ENCODE results near the gene ARHGAP10.

ARHGAP10 gene

DNA sequence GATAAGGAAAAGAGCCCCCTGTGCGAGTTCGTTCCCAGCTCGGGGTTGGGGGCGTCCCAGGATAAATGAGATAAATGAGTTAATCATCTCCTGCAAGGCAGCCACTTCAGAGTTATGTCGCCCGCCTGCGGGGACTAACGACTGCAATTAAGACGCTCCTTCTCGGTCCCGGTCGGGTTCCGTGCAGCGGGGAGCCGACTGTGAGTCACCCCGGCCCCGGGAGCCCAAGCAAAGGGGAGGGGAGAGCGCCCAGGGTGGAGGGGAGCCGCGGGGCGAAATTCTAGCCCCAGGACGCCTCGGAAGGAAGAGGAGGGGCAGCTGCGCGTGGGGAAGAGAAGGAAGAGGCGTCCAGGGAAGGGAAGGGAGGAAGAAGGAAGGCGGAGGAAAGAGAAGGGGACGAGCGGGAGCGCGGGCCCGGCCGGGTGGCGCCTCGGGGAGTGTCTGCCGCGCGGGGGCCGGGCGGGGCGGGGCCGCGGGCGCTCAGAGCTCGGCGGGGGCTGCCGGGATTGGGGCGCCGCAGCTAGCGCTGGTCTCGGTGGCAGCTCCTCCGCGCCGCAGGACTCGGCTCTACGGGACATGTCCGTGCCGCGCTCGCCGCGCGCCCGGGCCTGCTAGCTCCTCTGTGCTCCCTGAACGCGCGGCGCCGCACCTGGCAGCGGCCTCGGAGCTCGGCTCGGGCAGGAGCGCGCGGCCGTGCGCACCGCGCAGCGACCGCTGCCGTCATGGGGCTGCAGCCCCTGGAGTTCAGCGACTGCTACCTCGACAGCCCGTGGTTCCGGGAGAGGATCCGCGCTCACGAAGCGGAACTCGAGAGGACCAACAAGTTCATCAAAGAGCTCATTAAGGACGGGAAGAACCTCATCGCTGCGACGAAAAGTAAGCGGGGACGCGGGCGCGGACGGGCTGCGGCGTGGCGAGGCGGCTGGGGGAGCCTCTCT lies at the start of gene ARHGAP10:
Gene ARHGAP10, plus strand, starts transcription at position 509 of the 938 bp plus-strand sequence. Its CDS starts 214 bp downstream, at position 723.
- DNase-seq (ENCODE audit: low spot score), result peak; percentile 84

DNA sequence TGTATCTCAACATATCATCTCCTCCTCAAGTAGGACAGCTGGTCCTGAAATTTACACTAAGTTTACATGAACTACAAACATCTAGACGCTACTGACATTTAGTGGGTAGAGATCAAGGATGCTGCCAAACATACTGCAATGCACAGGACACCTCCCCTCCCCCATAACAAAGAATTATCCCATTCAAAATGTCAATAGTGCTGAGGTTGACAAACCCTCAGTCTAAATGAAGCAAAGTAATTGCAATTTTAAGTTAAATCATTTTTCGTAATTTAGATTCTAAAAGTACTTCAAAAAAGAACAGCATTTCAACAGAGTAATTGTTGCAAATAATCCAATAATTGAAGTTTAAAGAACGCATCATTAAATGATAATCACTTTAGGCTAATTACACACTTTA lies 49.1 kb upstream of the ARHGAP10 start:
- DNase-seq (ENCODE audit: low spot score), result no peak

GRCh38 chr4:147683188-147683591 lies 48.7 kb upstream of the ARHGAP10 start:
- DNase-seq (ENCODE audit: low spot score), result no peak

DNA sequence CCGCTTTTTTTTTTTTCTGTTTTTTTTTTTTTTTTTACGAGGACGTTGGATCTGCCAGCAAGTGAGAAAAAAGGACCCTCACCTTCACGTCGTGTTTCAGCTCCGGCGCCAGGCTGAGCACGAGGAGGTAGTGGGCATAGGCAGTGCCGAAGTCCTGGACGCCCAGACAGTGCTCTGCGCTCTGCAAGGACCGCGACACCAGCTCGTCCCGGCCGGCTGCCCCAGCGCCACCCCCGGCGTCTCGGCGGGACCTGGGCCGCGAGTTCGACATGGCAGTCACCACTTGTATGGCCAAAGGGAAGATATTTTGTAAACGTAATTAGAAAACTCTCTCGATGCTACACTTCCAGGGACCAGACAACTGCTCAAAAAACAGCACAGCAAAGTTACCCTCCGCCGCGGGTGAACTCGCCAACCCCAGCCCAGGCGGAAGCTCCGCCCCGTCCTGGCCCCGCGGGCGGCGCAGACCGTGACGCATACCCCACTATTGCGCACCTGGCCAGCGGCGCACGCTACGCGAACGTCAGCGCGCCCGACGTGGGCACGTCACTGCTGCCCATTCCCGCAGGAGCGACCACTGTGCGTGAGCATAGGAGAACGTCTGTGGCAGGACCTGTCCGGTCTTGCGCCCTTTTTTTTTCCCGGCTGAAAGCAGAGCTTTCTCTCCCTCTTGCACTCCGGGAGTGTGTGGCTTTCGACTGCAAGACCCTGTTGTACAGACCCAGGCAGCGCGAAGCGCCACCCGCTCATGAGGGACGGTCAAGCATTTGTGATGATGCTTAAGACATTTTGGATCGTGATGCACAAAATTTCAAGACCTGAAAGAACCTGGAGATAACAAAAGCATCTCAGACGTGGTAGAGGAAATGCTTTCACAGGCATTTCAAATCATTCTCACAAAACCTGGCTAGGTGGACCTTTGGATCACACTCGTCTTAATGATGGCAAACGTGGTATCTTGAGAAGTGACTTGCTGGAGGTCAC lies 47.9 kb upstream of the ARHGAP10 start, which contains the start of gene PRMT9:
Gene PRMT9, minus strand, starts transcription at position 447 of the 984 bp plus-strand sequence. Its CDS starts 176 bp downstream, at position 271.
- DNase-seq (ENCODE audit: low spot score), result peak; percentile 95

DNA sequence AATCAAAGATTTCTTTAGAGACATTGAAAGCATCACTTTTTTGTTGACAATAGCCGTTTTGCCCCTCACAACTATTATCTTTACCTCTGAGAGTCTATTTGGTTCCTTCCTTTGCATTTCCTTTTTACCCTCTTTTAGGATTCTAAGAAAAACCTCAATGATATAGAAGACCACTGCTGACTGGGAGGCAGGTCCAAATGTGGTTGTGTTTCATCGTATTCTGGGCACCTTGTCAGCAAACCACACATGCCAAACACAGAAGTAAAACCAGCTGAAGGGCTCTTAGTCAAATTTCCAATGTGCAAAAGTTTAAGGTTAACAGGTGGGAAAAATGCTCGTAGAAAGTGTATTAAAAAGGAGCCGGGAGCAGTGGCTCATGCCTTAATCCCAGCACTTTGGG lies 42.8 kb upstream of the ARHGAP10 start:
- DNase-seq (ENCODE audit: low spot score), result no peak

DNA sequence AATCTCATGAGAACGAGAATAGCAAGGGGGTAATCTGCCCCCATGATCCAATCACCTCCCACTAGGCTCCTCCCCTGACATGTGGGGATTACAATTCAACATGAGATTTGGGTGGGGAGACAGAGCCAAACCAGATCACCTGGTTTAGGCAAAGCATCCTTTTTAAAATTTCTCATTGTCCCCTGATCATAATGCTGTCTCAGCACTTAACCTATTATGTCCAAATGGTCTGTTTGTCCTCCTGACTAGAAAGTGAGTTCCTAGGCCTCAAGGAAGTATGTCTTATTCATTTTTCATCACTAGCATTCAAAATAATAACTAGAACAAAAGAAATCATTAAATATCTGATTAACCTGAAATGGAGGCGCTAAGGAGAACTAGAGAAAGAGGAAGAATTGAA lies 40.1 kb upstream of the ARHGAP10 start:
- DNase-seq (ENCODE audit: low spot score), result no peak

DNA sequence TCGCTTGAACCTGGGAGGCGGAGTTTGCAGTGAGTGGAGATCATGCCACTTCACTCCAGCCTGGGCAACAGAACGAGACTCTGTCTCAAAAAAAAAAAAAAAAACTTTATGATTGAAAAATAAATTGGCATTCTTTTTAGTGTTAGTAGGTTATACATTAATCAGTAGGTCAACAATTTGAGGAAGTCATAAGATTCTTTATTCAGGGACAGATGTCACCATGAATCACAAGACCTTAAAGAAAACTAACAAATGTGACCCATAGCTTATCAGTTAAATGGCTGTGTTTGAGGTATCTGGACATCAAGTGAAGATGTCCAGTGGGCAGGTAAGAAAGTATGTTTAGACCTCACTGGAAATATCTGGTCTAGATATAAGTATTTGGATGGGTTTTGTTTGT lies 38.7 kb upstream of the ARHGAP10 start:
- no peak for DNase-seq (ENCODE audit: low spot score)

DNA sequence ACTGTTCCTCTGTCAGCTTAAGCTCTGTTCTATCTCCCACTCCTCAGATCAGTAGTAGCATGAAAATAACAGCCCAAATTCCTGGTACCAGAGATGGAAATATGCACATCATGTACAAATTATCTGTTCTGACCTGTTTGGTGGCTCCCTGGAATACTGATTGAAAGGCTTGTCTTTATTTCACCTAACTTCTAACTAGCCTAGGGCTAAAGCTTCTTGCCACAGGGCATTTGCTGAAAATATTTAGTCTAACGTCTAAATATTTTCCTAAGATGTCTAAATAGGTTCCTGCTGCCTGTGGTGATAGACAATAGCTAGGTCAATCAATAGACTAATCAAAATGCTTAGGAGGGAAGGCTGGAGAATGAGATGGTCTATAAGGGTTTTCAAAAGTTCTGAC lies 35.0 kb upstream of the ARHGAP10 start:
- no peak for DNase-seq (ENCODE audit: low spot score)

- no peak for DNase-seq (ENCODE audit: low spot score)
These were observed 27.0 kb upstream of the ARHGAP10 start for GRCh38 chr4:147704846-147705245.

- DNase-seq (ENCODE audit: low spot score), result no peak
These were observed 23.8 kb upstream of the ARHGAP10 start for GRCh38 chr4:147707892-147708672.

DNA sequence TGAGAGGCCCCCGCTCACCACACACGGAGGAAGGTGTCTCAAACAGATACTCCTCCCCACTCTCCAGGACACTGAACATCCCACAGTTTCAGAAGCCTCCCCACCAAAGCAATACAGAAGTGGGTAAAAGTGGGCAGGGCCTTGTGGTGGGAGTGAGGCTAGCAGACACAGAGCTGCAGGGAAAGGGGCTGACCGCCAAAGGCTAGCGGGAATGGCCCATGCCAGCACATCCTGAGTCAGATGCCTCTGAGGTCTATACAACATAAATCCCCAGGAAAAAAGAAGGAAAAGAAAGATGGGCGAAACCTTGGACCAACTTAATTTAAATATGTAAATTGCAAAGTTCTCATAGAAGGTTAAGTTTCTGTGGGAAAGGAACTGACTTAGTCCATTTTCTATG lies 21.9 kb upstream of the ARHGAP10 start:
- no peak for DNase-seq (ENCODE audit: low spot score)

DNA sequence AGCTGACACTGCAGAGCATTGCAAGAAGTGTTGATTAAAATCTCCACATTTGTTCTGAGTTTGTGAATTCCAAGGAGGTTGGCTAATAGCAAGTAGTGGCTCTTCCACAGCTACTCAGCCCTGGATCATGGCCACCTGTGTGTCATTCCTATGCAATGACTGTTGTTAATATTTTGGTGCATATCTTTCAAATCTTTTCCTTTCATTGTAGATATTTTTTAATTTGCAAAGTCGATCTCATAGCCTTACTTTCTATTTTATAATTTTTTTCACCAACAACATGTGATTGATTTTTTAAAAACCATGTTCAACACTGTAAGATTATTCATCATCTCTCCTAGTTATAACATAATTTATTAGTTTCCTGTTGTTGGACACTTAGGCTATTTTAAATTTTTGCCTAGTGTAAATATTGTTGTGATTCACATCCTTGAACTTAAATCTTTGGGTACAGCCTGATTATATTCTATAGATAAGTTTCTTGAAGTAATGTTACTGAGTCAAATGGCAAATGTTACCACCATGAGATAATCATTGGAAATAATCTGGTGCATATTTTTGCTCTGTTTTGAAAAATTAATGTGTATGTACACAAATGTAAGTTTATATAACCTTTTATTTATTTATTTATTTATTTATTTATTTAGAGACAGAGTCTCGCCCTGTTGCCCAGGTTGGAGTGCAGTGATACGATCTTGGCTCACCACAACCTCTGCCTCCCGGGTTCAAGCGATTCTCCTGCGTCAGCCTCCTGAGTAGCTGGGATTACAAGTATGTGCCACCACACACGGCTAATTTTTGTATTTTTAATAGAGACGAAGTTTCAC lies 17.1 kb upstream of the ARHGAP10 start:
- DNase-seq (ENCODE audit: low spot score), result no peak

GRCh38 chr4:147717878-147718277 lies 14.0 kb upstream of the ARHGAP10 start:
- no peak for DNase-seq (ENCODE audit: low spot score)

- DNase-seq (ENCODE audit: low spot score), result no peak
These were observed 8.6 kb upstream of the ARHGAP10 start for GRCh38 chr4:147723326-147723725.

DNA sequence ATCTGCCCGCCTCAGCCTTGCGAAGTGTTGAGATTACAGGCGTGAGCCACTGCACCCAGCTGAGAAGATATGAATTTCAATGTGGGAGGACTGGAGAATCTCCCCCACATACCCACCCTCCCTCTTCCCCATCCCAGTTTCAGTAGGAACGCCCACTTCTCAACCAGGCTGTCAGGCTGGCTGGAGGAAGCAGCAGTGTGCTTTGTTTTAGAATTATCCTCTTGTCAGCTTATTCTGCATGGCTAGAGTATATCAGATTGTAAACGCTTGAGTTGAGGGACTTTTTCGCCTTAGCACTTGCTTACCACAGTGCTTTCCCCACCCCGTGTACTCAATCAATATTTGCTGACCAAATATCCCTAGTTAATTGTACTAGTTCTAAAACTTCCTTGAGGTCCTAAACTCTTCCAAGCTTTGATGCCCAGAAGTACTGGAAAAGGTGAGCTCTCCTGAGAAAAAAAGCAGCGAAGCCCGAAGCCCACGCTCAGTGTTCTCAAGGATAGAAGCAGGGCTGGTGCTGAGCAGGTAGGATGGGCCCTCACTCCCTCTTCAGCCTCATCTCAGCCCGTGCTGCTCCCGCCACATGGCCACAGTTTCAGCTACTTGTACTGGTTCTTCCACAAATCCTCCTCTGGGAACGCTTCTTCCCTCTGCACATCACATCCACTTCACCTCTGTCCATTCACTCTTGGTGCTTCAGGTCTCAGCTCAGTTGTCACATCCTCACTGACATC lies 7.3 kb upstream of the ARHGAP10 start:
- no peak for DNase-seq (ENCODE audit: low spot score)

GRCh38 chr4:147725673-147726072 lies 6.2 kb upstream of the ARHGAP10 start:
- DNase-seq (ENCODE audit: low spot score), result no peak

DNA sequence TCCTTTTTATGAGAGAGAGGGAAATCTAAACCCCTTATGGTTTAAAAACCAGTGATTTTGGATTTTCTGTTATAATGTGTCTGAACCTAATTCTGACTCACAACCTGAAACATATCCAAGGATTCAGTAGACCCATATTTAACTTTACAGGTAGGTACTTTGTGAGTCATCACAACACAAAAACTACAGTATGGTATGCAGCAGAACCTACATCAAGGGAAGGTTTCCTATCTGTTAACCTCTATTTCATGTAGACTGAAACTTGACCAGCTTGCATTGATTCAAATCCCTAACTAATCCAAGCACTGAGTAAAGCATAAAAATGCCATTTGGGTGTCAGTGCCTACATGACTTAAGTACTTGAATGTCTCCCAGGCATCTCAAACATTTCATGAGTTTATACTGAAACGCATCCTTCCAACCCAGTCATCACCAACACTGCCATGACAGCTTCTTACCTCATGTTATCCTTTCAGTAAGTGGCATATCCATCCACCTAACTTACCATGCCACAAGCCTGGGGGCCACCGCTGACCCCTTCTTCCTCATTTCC lies 4.3 kb upstream of the ARHGAP10 start:
- no peak for DNase-seq (ENCODE audit: low spot score)

DNA sequence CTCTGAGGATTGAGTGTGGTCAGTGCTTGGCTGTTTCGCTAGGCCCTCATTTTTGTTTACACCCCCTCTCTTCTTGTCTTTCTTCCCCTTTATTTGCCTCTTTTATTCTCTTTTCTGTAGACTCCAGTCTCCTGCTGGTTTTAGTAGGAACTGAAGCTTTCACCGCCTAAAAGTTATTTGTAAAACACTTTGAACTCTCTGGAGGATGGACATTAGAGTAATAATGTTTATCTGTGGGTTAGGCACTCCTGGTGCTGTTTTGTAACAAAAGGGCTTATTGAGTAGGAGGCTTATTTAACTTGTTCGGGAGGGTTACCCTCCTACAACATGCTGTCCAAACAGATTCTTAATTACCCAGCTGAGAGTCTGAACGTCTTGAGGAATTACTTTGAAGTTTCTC lies 1.6 kb upstream of the ARHGAP10 start:
- DNase-seq (ENCODE audit: low spot score), result no peak

DNA sequence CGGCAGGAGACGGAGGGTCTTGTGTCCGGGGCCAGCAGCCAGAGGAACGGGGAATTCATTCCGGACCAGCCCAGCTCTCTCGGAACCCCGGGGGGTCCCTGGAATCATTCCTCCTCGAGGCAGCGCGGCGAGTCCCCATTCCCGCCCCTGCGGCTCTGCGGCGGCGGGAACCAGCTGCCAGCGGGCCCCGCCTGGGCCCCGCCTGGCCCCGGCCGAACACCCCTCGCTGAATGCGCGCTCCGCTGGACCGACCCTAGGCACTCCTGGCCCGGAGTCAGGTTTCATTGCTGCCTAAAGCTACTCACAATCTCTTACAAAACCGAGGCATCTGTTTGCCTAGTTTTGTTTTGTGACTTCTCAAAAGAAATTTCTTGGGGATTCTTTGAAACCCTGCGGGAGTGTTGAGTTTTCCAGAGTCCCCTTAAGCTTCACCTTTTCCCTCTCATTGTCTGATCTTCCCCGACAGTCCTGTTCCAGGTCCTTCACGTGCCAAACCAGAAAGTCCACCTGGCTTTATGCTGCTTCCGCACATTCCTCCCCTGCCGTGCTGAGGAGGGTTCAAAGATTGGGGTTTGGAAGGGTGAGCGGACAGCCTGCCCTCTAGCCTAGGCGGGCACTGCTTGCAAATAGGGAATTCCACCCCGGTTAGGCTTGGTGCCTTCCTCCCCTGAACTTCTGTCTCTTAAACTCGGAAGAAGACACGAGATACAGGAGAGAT lies 789 bp downstream of the ARHGAP10 start:
- peak; percentile 78 for DNase-seq (ENCODE audit: low spot score)

Data from left forelimb (tissue), 1 donor.